ENCODE results near the gene TSPOAP1.

GRCh38 chr17:58368860-58369213 lies 40.2 kb upstream of the TSPOAP1 start:
- no peak for TF ChIP-seq CTCF (conservative IDR thresholded peaks at IDR 0.05)
- TF ChIP-seq ZFX (IDR thresholded peaks at IDR 0.05) = no peak
